ENCODE measurements around the gene PARS2.

DNA sequence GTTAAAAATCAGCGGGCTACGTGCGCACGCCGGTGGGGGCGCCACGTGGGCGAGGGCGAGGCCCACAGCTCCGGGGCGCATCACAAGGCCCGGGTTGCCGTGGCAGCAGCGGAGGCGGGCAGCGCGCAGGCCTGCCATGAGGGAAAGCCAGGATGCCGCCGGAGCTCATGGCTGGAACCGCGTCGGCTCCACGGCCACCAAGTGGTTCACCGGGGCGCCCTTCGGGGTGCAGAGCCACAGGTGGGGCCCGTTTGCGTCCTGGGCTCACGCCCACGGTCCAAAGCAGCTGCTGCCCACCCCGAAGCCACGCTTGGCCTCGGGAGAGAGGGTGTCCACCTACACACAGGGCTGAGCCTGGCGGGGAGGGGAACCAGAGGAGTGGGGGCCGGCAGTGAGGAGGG lies 41.7 kb upstream of the PARS2 start:
- TF ChIP-seq CBX8 (IDR thresholded peaks at IDR 0.05) (no peak), JUN (IDR thresholded peaks at IDR 0.05) (no peak), SMC3 (IDR thresholded peaks at IDR 0.05) (no peak), POLR2A (IDR thresholded peaks at IDR 0.05; ENCODE audit: low read length) (no peak), HDAC2 (IDR thresholded peaks at IDR 0.05) (no peak), RFX5 (IDR thresholded peaks at IDR 0.05) (no peak), PHF8 (IDR thresholded peaks at IDR 0.05; ENCODE audit: borderline replicate concordance, low read depth) (no peak), KDM5A (IDR thresholded peaks at IDR 0.05) (no peak), MAZ (IDR thresholded peaks at IDR 0.05; ENCODE audit: borderline replicate concordance, low read depth, low read length) (no peak)
- TF ChIP-seq, protein P1, sequence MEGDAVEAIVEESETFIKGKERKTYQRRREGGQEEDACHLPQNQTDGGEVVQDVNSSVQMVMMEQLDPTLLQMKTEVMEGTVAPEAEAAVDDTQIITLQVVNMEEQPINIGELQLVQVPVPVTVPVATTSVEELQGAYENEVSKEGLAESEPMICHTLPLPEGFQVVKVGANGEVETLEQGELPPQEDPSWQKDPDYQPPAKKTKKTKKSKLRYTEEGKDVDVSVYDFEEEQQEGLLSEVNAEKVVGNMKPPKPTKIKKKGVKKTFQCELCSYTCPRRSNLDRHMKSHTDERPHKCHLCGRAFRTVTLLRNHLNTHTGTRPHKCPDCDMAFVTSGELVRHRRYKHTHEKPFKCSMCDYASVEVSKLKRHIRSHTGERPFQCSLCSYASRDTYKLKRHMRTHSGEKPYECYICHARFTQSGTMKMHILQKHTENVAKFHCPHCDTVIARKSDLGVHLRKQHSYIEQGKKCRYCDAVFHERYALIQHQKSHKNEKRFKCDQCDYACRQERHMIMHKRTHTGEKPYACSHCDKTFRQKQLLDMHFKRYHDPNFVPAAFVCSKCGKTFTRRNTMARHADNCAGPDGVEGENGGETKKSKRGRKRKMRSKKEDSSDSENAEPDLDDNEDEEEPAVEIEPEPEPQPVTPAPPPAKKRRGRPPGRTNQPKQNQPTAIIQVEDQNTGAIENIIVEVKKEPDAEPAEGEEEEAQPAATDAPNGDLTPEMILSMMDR (IDR thresholded peaks at IDR 0.05) = no peak

All from A549 (cell line).